HL-60 (cell line): ENCODE results near the gene GPC4.
A peak's percentile ranks its signal among the peaks of the same experiment; 100 is the strongest.

Experiments
- DNase-seq, 2 experiments: peaks; one replicate each; pipeline ENCODE4 v3.0.0-alpha.2; 2010 to 2020; ENCODE audit warnings: low read depth in 1 of 2, low spot score in 1 of 2
- H3K27ac ChIP-seq: fragments of 250-450 bp; sonication (Bioruptor Pico); replicated peaks from 2 replicates; pipeline ENCODE4 v1.5.1; 2020; ENCODE audit warnings: mild to moderate bottlenecking, moderate library complexity
- H3K27me3 ChIP-seq: fragments of 250-450 bp; sonication (Bioruptor Pico); 2 replicates; pipeline ENCODE4 v1.5.1; 2021; ENCODE audit warnings: mild to moderate bottlenecking, moderate library complexity; ENCODE audit not compliant: insufficient read depth, poor library complexity, severe bottlenecking
- H3K4me3 ChIP-seq: replicated peaks from 2 replicates; pipeline ENCODE4 v1.5.1; 2011; ENCODE audit warnings: mild to moderate bottlenecking, control low read depth, low read length; ENCODE audit not compliant: insufficient read depth
- CTCF ChIP-seq: IDR thresholded peaks from one replicate; pipeline ENCODE4 v1.5.1; 2011; ENCODE audit warnings: low read length, control low read depth, inconsistent platforms; ENCODE audit not compliant: insufficient read depth
- GABPA ChIP-seq: IDR thresholded peaks from 2 replicates; pipeline ENCODE4 v1.6.1; 2012; ENCODE audit warnings: low read depth
- POLR2AphosphoS5 ChIP-seq: IDR thresholded peaks from 2 replicates; pipeline ENCODE4 v1.6.1; 2012; ENCODE audit warnings: low read depth
- REST ChIP-seq: IDR thresholded peaks from 2 replicates; pipeline ENCODE4 v1.6.1; 2012; ENCODE audit warnings: low read depth; ENCODE audit not compliant: insufficient replicate concordance
- SPI1 ChIP-seq: IDR thresholded peaks from 2 replicates; pipeline ENCODE4 v1.6.1; 2012; ENCODE audit warnings: low read depth, mild to moderate bottlenecking, borderline replicate concordance
- long read RNA-seq: library from polyadenylated mRNA; unstranded; transcript quantifications from one replicate; pipeline ENCODE4 v2.0.0, GENCODE V29; 2020

The GPC4 gene
- long read RNA-seq = 0 reads

DNA sequence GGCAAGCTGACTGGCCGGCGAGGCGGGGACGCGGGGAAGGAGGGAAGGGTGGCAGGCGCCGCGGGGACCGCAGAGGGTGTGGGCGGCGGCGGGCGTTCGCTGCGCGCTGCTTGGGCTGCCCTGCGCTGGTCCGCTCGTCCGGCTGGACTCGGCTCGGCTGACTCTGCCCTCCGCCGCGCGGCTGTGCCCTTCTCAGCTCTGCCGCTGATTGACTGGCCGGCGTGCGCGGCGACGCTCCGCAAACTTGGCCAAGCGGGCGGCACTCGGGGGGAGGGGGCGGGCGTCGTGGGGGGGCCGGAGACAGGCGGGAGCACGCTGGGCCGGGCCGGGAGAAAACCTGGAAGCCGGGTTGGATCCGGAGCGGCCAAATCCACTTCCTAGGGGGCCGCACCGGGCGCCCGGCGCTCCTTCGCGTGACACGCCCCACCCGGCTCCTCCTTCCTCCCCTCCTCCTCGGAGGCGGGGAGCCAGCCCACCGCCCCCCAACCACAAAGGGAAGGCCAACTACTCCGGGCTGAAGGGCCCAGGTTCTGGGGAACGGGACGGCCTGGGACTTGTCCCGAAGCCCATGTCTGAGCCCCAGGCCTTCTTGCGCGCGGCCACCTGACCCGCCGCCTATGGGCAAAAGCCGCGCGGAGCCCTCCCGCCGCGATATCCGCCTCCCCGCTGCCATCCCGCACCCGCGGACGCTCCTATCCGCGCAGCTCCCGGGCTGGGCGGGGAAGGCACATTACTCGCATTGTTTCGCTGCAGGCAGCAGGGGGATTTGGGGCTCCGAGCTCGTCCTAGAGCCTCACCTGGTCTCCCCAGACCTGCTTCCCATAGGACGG, at the start of gene GPC4:
Gene GPC4 (minus strand): TSS at position 214 of the 830 bp plus-strand sequence. CDS start 524 bp downstream, outside the sequence.
- DNase-seq = no peak
- 0 out of 2 replicates have a peak within 1 kb of the TSS, but pooled peaks have one; percentile 4 for H3K4me3 ChIP-seq
- H3K27ac ChIP-seq = no peak within 1 kb of the TSS
- no peak for TF ChIP-seq POLR2AphosphoS5
- no peak for TF ChIP-seq CTCF
- no peak for TF ChIP-seq SPI1
- no peak for TF ChIP-seq REST
- no peak for TF ChIP-seq GABPA
- peaks cover 13% of the 10 kb centered on the region for H3K27me3 ChIP-seq

DNA sequence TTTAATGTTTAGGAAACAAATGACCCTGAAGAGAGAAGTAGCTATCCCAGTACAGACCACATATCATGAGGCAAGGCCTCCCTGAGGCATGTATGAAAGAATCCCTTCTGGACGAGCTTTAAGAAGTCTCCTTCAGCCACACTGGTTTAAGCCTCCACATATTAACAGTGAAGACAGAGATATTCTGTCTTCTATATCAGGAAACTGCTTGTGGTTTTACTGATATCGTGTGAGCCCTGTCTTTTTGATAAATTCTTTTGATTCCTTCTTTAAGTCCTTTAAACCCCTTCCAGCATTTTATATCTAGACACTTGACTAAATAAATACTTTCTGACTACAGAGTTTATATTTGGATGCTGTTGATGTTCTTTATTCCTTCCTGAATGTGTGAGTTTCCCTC, 45.9 kb upstream of the GPC4 start:
- no peak for DNase-seq
- no peaks in the 10 kb centered on the region for H3K27me3 ChIP-seq
- no peak overlapping the region for H3K4me3 ChIP-seq
- TF ChIP-seq CTCF = no peak
- no peak for TF ChIP-seq REST
- TF ChIP-seq POLR2AphosphoS5 = no peak
- TF ChIP-seq GABPA = no peak
- TF ChIP-seq SPI1 = no peak
- H3K27ac ChIP-seq = no peak overlapping the region

DNA sequence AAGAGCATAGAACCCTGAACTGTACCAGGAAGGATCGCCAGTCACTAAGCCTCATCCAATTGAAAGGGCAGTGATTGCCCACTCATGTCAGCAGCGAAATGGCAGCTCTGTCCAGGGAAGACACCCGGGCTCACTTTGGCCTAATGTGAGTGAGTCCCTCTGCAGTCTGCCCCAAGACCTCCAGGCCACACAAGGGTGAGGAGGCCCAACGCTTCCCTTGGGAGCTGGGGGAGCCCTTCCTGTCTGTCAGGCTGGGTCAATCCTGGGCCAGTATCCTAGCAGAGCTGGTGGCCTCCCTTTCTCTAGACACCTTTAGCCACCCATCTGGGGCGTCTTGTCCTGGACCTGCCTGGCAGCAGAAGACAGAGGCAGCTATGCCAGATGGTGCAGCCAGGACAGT, 39.6 kb upstream of the GPC4 start:
- Histone ChIP-seq H3K27ac (no peak overlapping the region), H3K27me3 (no peaks in the 10 kb centered on the region), H3K4me3 (no peak overlapping the region)
- DNase-seq = no peak
- TF ChIP-seq GABPA (no peak), REST (no peak), SPI1 (no peak), CTCF (no peak), POLR2AphosphoS5 (no peak)
